Hematopoietic multipotent progenitor cell treated with erythropoietin and hydrocortisone succinate and interleukin-3 and kit ligand, for 4 days (in vitro differentiated cells): ENCODE measurements around the gene SDK1.
A peak's percentile ranks its signal among the peaks of the same experiment; 100 is the strongest.

ENCODE experiments used
- DNase-seq: peaks from one replicate; pipeline ENCODE4 v3.0.0-alpha.2; 2015

The SDK1 gene

GRCh38 chr7:3345699-3346481 is 44.8 kb downstream of the SDK1 start:
- DNase-seq, result no peak

GRCh38 chr7:3349126-3349525 is 48.1 kb downstream of the SDK1 start:
- DNase-seq, result no peak

- no peak for DNase-seq
These were observed 55.1 kb downstream of the SDK1 start for GRCh38 chr7:3356173-3356572.

GRCh38 chr7:3358991-3359390 is 57.9 kb downstream of the SDK1 start:
- DNase-seq, result no peak

- no peak for DNase-seq
These were observed 66.2 kb downstream of the SDK1 start for GRCh38 chr7:3367261-3367660.

- DNase-seq, result no peak
These were observed 69.2 kb downstream of the SDK1 start for GRCh38 chr7:3370068-3370830.

GRCh38 chr7:3370921-3371320 is 69.9 kb downstream of the SDK1 start:
- no peak for DNase-seq

- no peak for DNase-seq
These were observed 70.5 kb downstream of the SDK1 start for GRCh38 chr7:3371601-3372000.

GRCh38 chr7:3374239-3374638 is 73.2 kb downstream of the SDK1 start:
- DNase-seq, result no peak

- no peak for DNase-seq
These were observed 77.5 kb downstream of the SDK1 start for GRCh38 chr7:3378390-3379150.

GRCh38 chr7:3380034-3380433 is 79.0 kb downstream of the SDK1 start:
- no peak for DNase-seq

GRCh38 chr7:3380886-3381685 is 80.0 kb downstream of the SDK1 start:
- no peak for DNase-seq

- DNase-seq, result no peak
These were observed 85.6 kb downstream of the SDK1 start for GRCh38 chr7:3386423-3387190.

- no peak for DNase-seq
These were observed 92.8 kb downstream of the SDK1 start for GRCh38 chr7:3393862-3394261.

- DNase-seq, result no peak
These were observed 96.3 kb downstream of the SDK1 start for GRCh38 chr7:3397324-3397723.

GRCh38 chr7:3399858-3400257 is 98.8 kb downstream of the SDK1 start:
- DNase-seq, result peak; percentile 64

GRCh38 chr7:3404501-3404900 is 103.4 kb downstream of the SDK1 start:
- peak; percentile 20 for DNase-seq

GRCh38 chr7:3408814-3409595 is 108.0 kb downstream of the SDK1 start:
- DNase-seq, result peak; percentile 37

- DNase-seq, result no peak
These were observed 111.8 kb downstream of the SDK1 start for GRCh38 chr7:3412871-3413270.

- no peak for DNase-seq
These were observed 114.8 kb downstream of the SDK1 start for GRCh38 chr7:3415861-3416312.

GRCh38 chr7:3416453-3416852 is 115.4 kb downstream of the SDK1 start:
- DNase-seq, result no peak
